GM15510 (cell line): ENCODE data around the gene CEP85L.

Experiments
- POLR2A ChIP-seq: IDR thresholded peaks from 3 replicates; pipeline ENCODE4 v1.6.1; 2011; ENCODE audit warnings: borderline replicate concordance; ENCODE audit not compliant: insufficient read length; ENCODE audit errors: extremely low read depth

CEP85L gene

GRCh38 chr6:118646977-118647376, 4.4 kb downstream of the CEP85L start:
- no peak for TF ChIP-seq POLR2A

- TF ChIP-seq POLR2A = no peak
Observed at GRCh38 chr6:118645395-118645794, 6.0 kb downstream of the CEP85L start.

GRCh38 chr6:118644007-118644406, 7.4 kb downstream of the CEP85L start:
- no peak for TF ChIP-seq POLR2A

- no peak for TF ChIP-seq POLR2A
Observed at GRCh38 chr6:118641042-118641441, 10.3 kb downstream of the CEP85L start.

- no peak for TF ChIP-seq POLR2A
Observed at GRCh38 chr6:118639054-118639964, 12.1 kb downstream of the CEP85L start.

GRCh38 chr6:118638288-118638687, 13.1 kb downstream of the CEP85L start:
- no peak for TF ChIP-seq POLR2A

GRCh38 chr6:118635909-118636735, 15.3 kb downstream of the CEP85L start:
- no peak for TF ChIP-seq POLR2A

GRCh38 chr6:118632359-118632758, 19.0 kb downstream of the CEP85L start:
- TF ChIP-seq POLR2A = no peak

- TF ChIP-seq POLR2A = no peak
Observed at GRCh38 chr6:118630923-118631322, 20.5 kb downstream of the CEP85L start.

GRCh38 chr6:118630067-118630466, 21.3 kb downstream of the CEP85L start:
- TF ChIP-seq POLR2A = no peak

GRCh38 chr6:118627724-118628123, 23.7 kb downstream of the CEP85L start:
- no peak for TF ChIP-seq POLR2A

GRCh38 chr6:118625833-118626232, 25.6 kb downstream of the CEP85L start:
- TF ChIP-seq POLR2A = no peak

GRCh38 chr6:118621799-118622470, 29.5 kb downstream of the CEP85L start:
- TF ChIP-seq POLR2A = no peak

- TF ChIP-seq POLR2A = no peak
Observed at GRCh38 chr6:118620202-118620601, 31.2 kb downstream of the CEP85L start.

- no peak for TF ChIP-seq POLR2A
Observed at GRCh38 chr6:118618676-118619377, 32.6 kb downstream of the CEP85L start.

- TF ChIP-seq POLR2A = no peak
Observed at GRCh38 chr6:118617417-118617816, 34.0 kb downstream of the CEP85L start.
